C4-2B (cell line): ENCODE results near the gene ZNF860.

ENCODE experiments used
- H3K27ac ChIP-seq: fragments of 450-650 bp; 2 replicates; pipeline ENCODE4 v1.5.1; 2017
- CTCF ChIP-seq: fragments of 450-650 bp; conservative IDR thresholded peaks from 2 replicates; pipeline ENCODE4 v1.5.1; 2017; ENCODE audit warnings: mild to moderate bottlenecking
- ZFX ChIP-seq: fragments of 450-650 bp; IDR thresholded peaks from 2 replicates; pipeline ENCODE4 v1.6.1; 2017

Gene ZNF860

GRCh38 chr3:31971607-31972006, 9.9 kb upstream of the ZNF860 start:
- TF ChIP-seq ZFX (no peak), CTCF (no peak)
- H3K27ac ChIP-seq = no peak overlapping the region

- no peak overlapping the region for H3K27ac ChIP-seq
Measured at GRCh38 chr3:31973081-31973480, 8.5 kb upstream of the ZNF860 start.

GRCh38 chr3:31973837-31974236, 7.7 kb upstream of the ZNF860 start:
- H3K27ac ChIP-seq = no peak overlapping the region
- TF ChIP-seq CTCF (no peak), ZFX (no peak)

More at GRCh38 chr3:31973081-31973480, 8.5 kb upstream of the ZNF860 start:
- TF ChIP-seq ZFX = no peak
- no peak for TF ChIP-seq CTCF

- TF ChIP-seq CTCF (no peak), ZFX (no peak)
- no peak overlapping the region for H3K27ac ChIP-seq
Measured at GRCh38 chr3:31974471-31974870, 7.1 kb upstream of the ZNF860 start.

- no peak overlapping the region for H3K27ac ChIP-seq
- no peak for TF ChIP-seq CTCF
- TF ChIP-seq ZFX = no peak
Measured at GRCh38 chr3:31974964-31975363, 6.6 kb upstream of the ZNF860 start.

- no peak for TF ChIP-seq ZFX
- no peak for TF ChIP-seq CTCF
Measured at GRCh38 chr3:31976302-31976701, 5.2 kb upstream of the ZNF860 start.

GRCh38 chr3:31977736-31978135, 3.8 kb upstream of the ZNF860 start:
- H3K27ac ChIP-seq = no peak overlapping the region
- TF ChIP-seq CTCF (no peak), ZFX (no peak)

More at GRCh38 chr3:31976302-31976701, 5.2 kb upstream of the ZNF860 start:
- H3K27ac ChIP-seq = no peak overlapping the region
